NCI-H748 (cell line): ENCODE measurements around the gene NCL.
"Not testable (repeated sequence)": the region's sequence is repeated elsewhere in the genome, so short reads cannot be mapped to it uniquely, and the experiment has no call there.

Experiments
- DNase-seq: peaks from one replicate; lab custom pipeline; 2025; ENCODE audit not compliant: unreplicated experiment; lab: John Stamatoyannopoulos, UW

The NCL gene

GRCh38 chr2:231405601-231406367 lies 58.5 kb downstream of the NCL start:
- not testable (repeated sequence) for DNase-seq

DNA sequence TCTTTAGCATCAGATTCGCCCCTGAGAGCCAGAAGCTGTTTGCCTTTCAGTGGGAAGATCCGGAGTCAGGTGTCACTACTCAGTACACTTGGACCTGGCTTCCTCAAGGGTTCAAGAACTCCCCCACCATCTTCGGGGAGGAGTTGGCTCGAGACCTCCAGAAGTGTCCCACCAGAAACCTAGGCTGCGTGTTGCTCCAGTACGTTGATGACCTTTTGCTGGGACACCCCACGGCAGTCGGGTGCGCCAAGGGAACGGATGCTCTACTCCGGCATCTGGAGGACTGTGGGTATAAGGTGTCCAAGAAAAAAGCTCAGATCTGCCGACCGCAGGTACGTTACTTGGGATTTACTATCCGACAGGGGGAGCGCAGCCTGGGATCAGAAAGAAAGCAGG lies 60.1 kb downstream of the NCL start:
- not testable (repeated sequence) for DNase-seq
